GM15510 (cell line): Measurements from ENCODE around the gene CFAP119.
A peak's percentile ranks its signal among the peaks of the same experiment; 100 is the strongest.

Source experiments
- POLR2A ChIP-seq: IDR thresholded peaks from 3 replicates; pipeline ENCODE4 v1.6.1; 2011; ENCODE audit warnings: borderline replicate concordance; ENCODE audit not compliant: insufficient read length; ENCODE audit errors: extremely low read depth

CFAP119 gene

GRCh38 chr16:30758988-30759491 lies 2.8 kb downstream of the CFAP119 start:
- no peak for TF ChIP-seq POLR2A

GRCh38 chr16:30757316-30757715 lies 4.5 kb downstream of the CFAP119 start:
- TF ChIP-seq POLR2A, result no peak

GRCh38 chr16:30756781-30757100 lies 5.1 kb downstream of the CFAP119 start:
- no peak for TF ChIP-seq POLR2A

- TF ChIP-seq POLR2A, result no peak
Measured at GRCh38 chr16:30755955-30756780, 5.7 kb downstream of the CFAP119 start.

- TF ChIP-seq POLR2A, result no peak
Measured at GRCh38 chr16:30753596-30753995, 8.3 kb downstream of the CFAP119 start.

GRCh38 chr16:30750876-30751465 lies 10.9 kb downstream of the CFAP119 start:
- no peak for TF ChIP-seq POLR2A

- TF ChIP-seq POLR2A, result no peak
Measured at GRCh38 chr16:30750201-30750600, 11.7 kb downstream of the CFAP119 start.

GRCh38 chr16:30748634-30749445 lies 13.0 kb downstream of the CFAP119 start:
- TF ChIP-seq POLR2A, result no peak

GRCh38 chr16:30747799-30748633 lies 13.8 kb downstream of the CFAP119 start, which contains the start of gene PHKG2:
TSS of gene PHKG2 (plus strand) at chr16:30748425. CDS start at chr16:30748821, 396 bp downstream.
- TF ChIP-seq POLR2A, result peak; percentile 85

GRCh38 chr16:30747331-30747730 lies 14.5 kb downstream of the CFAP119 start:
- TF ChIP-seq POLR2A, result no peak

GRCh38 chr16:30746638-30747175 lies 15.2 kb downstream of the CFAP119 start:
- no peak for TF ChIP-seq POLR2A

- TF ChIP-seq POLR2A, result no peak
Measured at GRCh38 chr16:30745082-30745481, 16.8 kb downstream of the CFAP119 start.

- no peak for TF ChIP-seq POLR2A
Measured at GRCh38 chr16:30744183-30744582, 17.7 kb downstream of the CFAP119 start.

- no peak for TF ChIP-seq POLR2A
Measured at GRCh38 chr16:30743716-30744115, 18.1 kb downstream of the CFAP119 start.

- TF ChIP-seq POLR2A, result no peak
Measured at GRCh38 chr16:30741461-30741914, 20.4 kb downstream of the CFAP119 start.
